H9 (cell line): ENCODE measurements around the gene OR5K2. TPM values are rescaled to one million over a fixed set of nuclear protein-coding genes. Genes with fewer than 3 reads are reported as not detected.

Experiments used
- DNase-seq: peaks from one replicate; pipeline ENCODE4 v3.0.0-alpha.2; 2017
- H2AFZ ChIP-seq: one replicate; pipeline ENCODE4 v1.6.1; 2013; ENCODE audit warnings: mild to moderate bottlenecking, low read length, control low read depth, moderate library complexity
- H2AK5ac ChIP-seq: 2 replicates; pipeline ENCODE4 v1.6.1; 2013; ENCODE audit warnings: low read length, control low read depth, mixed read lengths; ENCODE audit not compliant: insufficient read length
- H2BK120ac ChIP-seq: one replicate; pipeline ENCODE4 v1.6.1; 2013; ENCODE audit warnings: low read depth, mild to moderate bottlenecking, low read length, control low read depth, inconsistent platforms; ENCODE audit not compliant: poor library complexity, severe bottlenecking
- H2BK12ac ChIP-seq: 2 replicates; pipeline ENCODE4 v1.6.1; 2013; ENCODE audit warnings: low read length, control low read depth, mixed read lengths, low read depth; ENCODE audit not compliant: insufficient read length
- H2BK15ac ChIP-seq: 2 replicates; pipeline ENCODE4 v1.6.1; 2013; ENCODE audit warnings: low read depth, low read length, control low read depth
- H2BK20ac ChIP-seq: one replicate; pipeline ENCODE4 v1.6.1; 2013; ENCODE audit warnings: low read depth, mild to moderate bottlenecking, low read length, control low read depth, inconsistent platforms; ENCODE audit not compliant: poor library complexity, severe bottlenecking
- H2BK5ac ChIP-seq: 2 replicates; pipeline ENCODE4 v1.6.1; 2013; ENCODE audit warnings: low read length, control low read depth, mixed read lengths; ENCODE audit not compliant: insufficient read length
- H3K14ac ChIP-seq: 2 replicates; pipeline ENCODE4 v1.6.1; 2013; ENCODE audit warnings: low read length, control low read depth; ENCODE audit not compliant: insufficient read depth
- H3K18ac ChIP-seq: 2 replicates; pipeline ENCODE4 v1.6.1; 2013; ENCODE audit warnings: low read depth, mild to moderate bottlenecking, mixed read lengths, low read length, control low read depth; ENCODE audit not compliant: insufficient read length
- H3K23ac ChIP-seq: 2 replicates; pipeline ENCODE4 v1.6.1; 2013; ENCODE audit warnings: low read length, control low read depth, mixed read lengths, low read depth; ENCODE audit not compliant: insufficient read length
- H3K23me2 ChIP-seq: 2 replicates; pipeline ENCODE4 v1.6.1; 2013; ENCODE audit warnings: low read depth, mild to moderate bottlenecking, mixed read lengths, low read length, control low read depth; ENCODE audit not compliant: insufficient read length, poor library complexity, severe bottlenecking
- H3K27ac ChIP-seq: 2 replicates; pipeline ENCODE4 v1.5.1; 2013; ENCODE audit warnings: low read length, control low read depth, mixed read lengths, low read depth; ENCODE audit not compliant: insufficient read length
- H3K27me3 ChIP-seq: 2 replicates; pipeline ENCODE4 v1.6.1; 2013; ENCODE audit warnings: low read length, control low read depth, inconsistent platforms; ENCODE audit not compliant: insufficient read depth
- H3K4ac ChIP-seq: 2 replicates; pipeline ENCODE4 v1.6.1; 2013; ENCODE audit warnings: low read depth, mild to moderate bottlenecking, control low read depth, inconsistent platforms, low read length, moderate library complexity
- H3K4me1 ChIP-seq: 2 replicates; pipeline ENCODE4 v1.6.1; 2013; ENCODE audit warnings: low read length, control low read depth, inconsistent platforms; ENCODE audit not compliant: insufficient read depth
- H3K4me2 ChIP-seq: 2 replicates; pipeline ENCODE4 v1.6.1; 2013; ENCODE audit warnings: low read length, control low read depth, mixed read lengths; ENCODE audit not compliant: insufficient read length, insufficient read depth
- H3K56ac ChIP-seq: 2 replicates; pipeline ENCODE4 v1.6.1; 2013; ENCODE audit warnings: low read depth, mild to moderate bottlenecking, mixed read lengths, low read length, control low read depth; ENCODE audit not compliant: insufficient read length
- H3K79me1 ChIP-seq: 2 replicates; pipeline ENCODE4 v1.6.1; 2013; ENCODE audit warnings: low read depth, mild to moderate bottlenecking, moderate library complexity, low read length, control low read depth, inconsistent platforms; ENCODE audit not compliant: insufficient read depth, poor library complexity, severe bottlenecking
- H3K79me2 ChIP-seq: 2 replicates; pipeline ENCODE4 v1.6.1; 2013; ENCODE audit warnings: low read length, control low read depth, inconsistent platforms; ENCODE audit not compliant: insufficient read depth
- H3K9ac ChIP-seq: 2 replicates; pipeline ENCODE4 v1.6.1; 2013; ENCODE audit warnings: low read length, control low read depth, mixed read lengths; ENCODE audit not compliant: insufficient read length; ENCODE audit errors: extremely low read depth
- H3K9me3 ChIP-seq: one replicate; pipeline ENCODE4 v1.6.1; 2013; ENCODE audit warnings: low read depth, low read length, inconsistent platforms; ENCODE audit not compliant: control insufficient read depth
- H3T11ph ChIP-seq: one replicate; pipeline ENCODE4 v1.6.1; 2013; ENCODE audit warnings: mild to moderate bottlenecking, low read length, control low read depth, inconsistent platforms
- H4K20me1 ChIP-seq: one replicate; pipeline ENCODE4 v1.6.1; 2013; ENCODE audit not compliant: control insufficient read depth, insufficient read length, insufficient read depth
- H4K5ac ChIP-seq: 2 replicates; pipeline ENCODE4 v1.6.1; 2013; ENCODE audit warnings: low read depth, mild to moderate bottlenecking, mixed read lengths, low read length, control low read depth; ENCODE audit not compliant: insufficient read length
- H4K8ac ChIP-seq: replicated peaks from 2 replicates; pipeline ENCODE4 v1.6.1; 2013; ENCODE audit warnings: low read length, control low read depth, mixed read lengths, low read depth; ENCODE audit not compliant: insufficient read length
- H4K91ac ChIP-seq: 2 replicates; pipeline ENCODE4 v1.6.1; 2013; ENCODE audit warnings: low read depth, mild to moderate bottlenecking, moderate library complexity, mixed read lengths, low read length, control low read depth; ENCODE audit not compliant: insufficient read length
- H3K27ac Mint-ChIP-seq, 3 experiments: 2 replicates in 2 of 3; 3 replicates in 1 of 3; pipeline ENCODE4 v1.8.0; 2020 to 2021; ENCODE audit warnings: mixed read lengths in 3 of 3, mild to moderate bottlenecking in 1 of 3, moderate library complexity in 1 of 3
- H3K27me3 Mint-ChIP-seq: 2 replicates; pipeline ENCODE4 v1.8.0; 2021; ENCODE audit warnings: low read depth, mild to moderate bottlenecking, moderate library complexity, mixed read lengths
- H3K36me3 Mint-ChIP-seq, 3 experiments: 2 replicates in 2 of 3; 3 replicates in 1 of 3; pipeline ENCODE4 v1.8.0; 2020 to 2021; ENCODE audit warnings: low read depth in 3 of 3, mixed read lengths in 3 of 3; ENCODE audit not compliant: insufficient read depth in 1 of 3
- H3K4me1 Mint-ChIP-seq, 2 experiments: 2 replicates each; pipeline ENCODE4 v1.8.0; 2020; ENCODE audit warnings: mixed read lengths in 2 of 2
- H3K4me3 Mint-ChIP-seq, 2 experiments: 2 replicates in 1 of 2; 3 replicates in 1 of 2; pipeline ENCODE4 v1.8.0; 2020 to 2021; ENCODE audit warnings: mild to moderate bottlenecking in 2 of 2, mixed read lengths in 2 of 2, moderate library complexity in 1 of 2
- H3K9me3 Mint-ChIP-seq, 2 experiments: 2 replicates in 1 of 2; 3 replicates in 1 of 2; pipeline ENCODE4 v1.8.0; 2020; ENCODE audit warnings: mild to moderate bottlenecking in 2 of 2, mixed read lengths in 2 of 2, moderate library complexity in 1 of 2
- CTCF ChIP-seq: fragments of 200-600 bp; sonication (generic); conservative IDR thresholded peaks from 3 replicates; pipeline ENCODE4 v1.8.0; 2021; ENCODE audit warnings: antibody characterized with exemption, mild to moderate bottlenecking
- WGBS: extraction: QIAGEN DNeasy Blood & Tissue Kit; methylation state at CpG from one replicate; pipeline ENCODE4 v1.1.7; 2013; ENCODE audit warnings: missing lambda C conversion rate, low lambda C conversion rate, mixed read lengths; ENCODE audit not compliant: insufficient read length; ENCODE audit errors: extremely low coverage; 5-methylcytosine and 5-hydroxymethylcytosine counted together
- total RNA-seq: library from RNA; stranded (reverse); gene quantifications from 2 replicates; pipeline ENCODE4 v1.2.1, GENCODE V29; 2021

Gene OR5K2
- total RNA-seq, 1 experiment from 2014 or later = not detected

DNA sequence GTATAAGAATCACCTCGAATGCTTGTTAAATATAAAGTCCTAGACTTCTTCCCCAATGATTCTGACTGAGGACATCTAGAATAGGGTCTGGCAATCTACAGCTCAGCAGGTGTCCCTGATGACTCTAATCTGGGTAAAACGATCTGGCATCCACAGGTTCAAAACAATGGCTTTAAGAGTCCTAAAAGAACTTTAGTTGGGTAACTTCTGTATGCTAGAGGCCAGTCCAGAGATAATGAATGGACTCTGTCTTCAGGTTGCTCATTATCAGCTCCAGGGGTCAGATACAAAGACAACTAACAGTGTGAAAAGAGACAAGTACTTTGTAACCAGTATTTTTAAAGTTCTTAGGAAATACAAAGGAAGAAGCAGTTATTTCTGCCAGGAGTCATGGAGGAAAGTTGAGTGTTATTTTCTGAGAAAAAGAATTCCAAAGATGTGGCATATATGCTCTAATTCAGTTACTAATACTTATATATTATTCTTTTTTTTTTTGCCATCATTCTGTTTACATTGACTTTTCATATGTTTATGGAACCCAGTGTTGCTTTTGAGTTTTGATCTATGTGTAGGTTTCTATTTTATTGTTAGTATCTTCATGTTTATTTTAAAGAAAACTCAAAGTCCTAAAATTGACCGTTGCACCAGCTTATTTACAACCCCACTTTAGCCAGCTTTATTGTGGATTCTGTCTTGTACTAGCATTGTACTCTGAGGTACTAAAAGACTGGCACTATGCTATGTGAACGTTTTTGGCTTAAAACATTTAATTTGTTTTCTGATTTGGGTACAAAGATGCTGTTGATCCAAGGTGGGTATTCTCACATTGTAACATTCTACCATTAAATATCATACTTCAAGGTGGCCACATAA lies 31.2 kb downstream of the OR5K2 start:
- H2BK15ac ChIP-seq = no peak overlapping the region
- H3K27me3 Mint-ChIP-seq = no peaks in the 10 kb centered on the region
- no peak overlapping the region for H3K4ac ChIP-seq
- H2BK20ac ChIP-seq = no peak overlapping the region
- no peak overlapping the region for H2AFZ ChIP-seq
- H3K27ac Mint-ChIP-seq = no peak overlapping the region
- H2BK5ac ChIP-seq = no peak overlapping the region
- WGBS = no CpG with 5 or more reads among the region's 4 CpGs
- no peak overlapping the region for H3K23ac ChIP-seq
- no peaks in the 10 kb centered on the region for H3K27me3 ChIP-seq
- H3K56ac ChIP-seq = no peak overlapping the region
- H3K9me3 Mint-ChIP-seq = no peaks in the 10 kb centered on the region
- H2BK120ac ChIP-seq = no peak overlapping the region
- H3K4me3 Mint-ChIP-seq = no peak overlapping the region
- no peak overlapping the region for H2BK12ac ChIP-seq
- no peak overlapping the region for H3K9ac ChIP-seq
- no peak for TF ChIP-seq CTCF
- H4K8ac ChIP-seq = no peak overlapping the region
- no peak overlapping the region for H3T11ph ChIP-seq
- H3K14ac ChIP-seq = no peak overlapping the region
- H3K4me1 ChIP-seq = no peaks in the 10 kb centered on the region
- no peaks in the 10 kb centered on the region for H3K36me3 Mint-ChIP-seq
- H3K79me1 ChIP-seq = no peaks in the 10 kb centered on the region
- H4K20me1 ChIP-seq = no peaks in the 10 kb centered on the region
- H2AK5ac ChIP-seq = no peak overlapping the region
- H3K4me2 ChIP-seq = no peak overlapping the region
- H4K5ac ChIP-seq = no peak overlapping the region
- DNase-seq = no peak
- H4K91ac ChIP-seq = no peak overlapping the region
- no peaks in the 10 kb centered on the region for H3K23me2 ChIP-seq
- no peak overlapping the region for H3K27ac ChIP-seq
- peaks cover 3 to 4% of the 10 kb centered on the region in 2 experiments; a peak in 3 of 4 replicates for H3K4me1 Mint-ChIP-seq
- no peaks in the 10 kb centered on the region for H3K9me3 ChIP-seq
- H3K18ac ChIP-seq = no peak overlapping the region
- H3K79me2 ChIP-seq = no peaks in the 10 kb centered on the region
